ENCODE data around the gene ECI1.

ECI1 gene

GRCh38 chr16:2196162-2196980, 55.0 kb downstream of the ECI1 start, which contains the start of gene CASKIN1:
Gene CASKIN1 (minus strand): TSS chr16:2196605. CDS start chr16:2196432, 173 bp downstream.
- TF ChIP-seq POLR2A (IDR thresholded peaks at IDR 0.05; ENCODE audit: extremely low read depth, insufficient read length) (no peak), MYC (IDR thresholded peaks at IDR 0.05; ENCODE audit: low read depth, low read length) (no peak), MAX (IDR thresholded peaks at IDR 0.05; ENCODE audit: low read depth, low read length) (no peak), CTCF (IDR thresholded peaks at IDR 0.05; ENCODE audit: low read depth, low read length) (no peak)
- DNase-seq (ENCODE audit: low read depth): peak; percentile 55
- no peak within 1 kb of the TSS for H3K4me3 ChIP-seq (ENCODE audit: low read depth, low read length)

- TF ChIP-seq MAX (IDR thresholded peaks at IDR 0.05; ENCODE audit: low read depth, low read length) (no peak), CTCF (IDR thresholded peaks at IDR 0.05; ENCODE audit: low read depth, low read length) (no peak), MYC (IDR thresholded peaks at IDR 0.05; ENCODE audit: low read depth, low read length) (no peak), POLR2A (IDR thresholded peaks at IDR 0.05; ENCODE audit: extremely low read depth, insufficient read length) (no peak)
- H3K4me3 ChIP-seq (ENCODE audit: low read depth, low read length): no peak overlapping the region
- no peak for DNase-seq (ENCODE audit: low read depth)
These were observed 55.8 kb downstream of the ECI1 start for GRCh38 chr16:2195322-2196161.

- TF ChIP-seq POLR2A (IDR thresholded peaks at IDR 0.05; ENCODE audit: extremely low read depth, insufficient read length) (no peak), CTCF (IDR thresholded peaks at IDR 0.05; ENCODE audit: low read depth, low read length) (peak; percentile 45)
- DNase-seq (ENCODE audit: low read depth): peak; percentile 74
- H3K4me3 ChIP-seq (ENCODE audit: low read depth, low read length): no peak overlapping the region
These were observed 56.5 kb downstream of the ECI1 start for GRCh38 chr16:2194852-2195321.

- TF ChIP-seq CTCF (IDR thresholded peaks at IDR 0.05; ENCODE audit: low read depth, low read length): no peak
- TF ChIP-seq MAX (IDR thresholded peaks at IDR 0.05; ENCODE audit: low read depth, low read length): no peak
- TF ChIP-seq MYC (IDR thresholded peaks at IDR 0.05; ENCODE audit: low read depth, low read length): no peak
- TF ChIP-seq POLR2A (IDR thresholded peaks at IDR 0.05; ENCODE audit: extremely low read depth, insufficient read length): no peak
- no peak overlapping the region for H3K4me3 ChIP-seq (ENCODE audit: low read depth, low read length)
- peak; percentile 34 for DNase-seq (ENCODE audit: low read depth)
These were observed 57.1 kb downstream of the ECI1 start for GRCh38 chr16:2194166-2194834.

- H3K4me3 ChIP-seq (ENCODE audit: low read depth, low read length): no peak overlapping the region
- no peak for DNase-seq (ENCODE audit: low read depth)
- TF ChIP-seq MAX (IDR thresholded peaks at IDR 0.05; ENCODE audit: low read depth, low read length) (no peak), CTCF (IDR thresholded peaks at IDR 0.05; ENCODE audit: low read depth, low read length) (no peak), POLR2A (IDR thresholded peaks at IDR 0.05; ENCODE audit: extremely low read depth, insufficient read length) (no peak), MYC (IDR thresholded peaks at IDR 0.05; ENCODE audit: low read depth, low read length) (no peak)
These were observed 60.0 kb downstream of the ECI1 start for GRCh38 chr16:2191446-2191706.
